Jurkat, Clone E6-1 (cell line): ENCODE measurements around the gene PADI6. TPM values are rescaled to one million over a fixed set of nuclear protein-coding genes. Genes with fewer than 3 reads are reported as not detected.
A peak's percentile ranks its signal among the peaks of the same experiment; 100 is the strongest.
"Not testable (repeated sequence)": the region's sequence is repeated elsewhere in the genome, so short reads cannot be mapped to it uniquely, and the experiment has no call there.

Source experiments
- DNase-seq: peaks from one replicate; pipeline ENCODE4 v3.0.0-alpha.2; 2011; ENCODE audit warnings: low read depth, low spot score
- H3K4me3 ChIP-seq: 2 replicates; pipeline ENCODE4 v1.5.1; 2011; ENCODE audit warnings: mild to moderate bottlenecking, low read length, control low read depth, moderate library complexity
- polyA plus RNA-seq: library from polyadenylated mRNA; unstranded; fragments of >200 nt; gene quantifications from one replicate; pipeline ENCODE4 v1.2.1, GENCODE V29; 2012; ENCODE audit warnings: missing spikeins; ENCODE audit not compliant: insufficient read length, insufficient read depth

The PADI6 gene
- polyA plus RNA-seq = not detected

DNA sequence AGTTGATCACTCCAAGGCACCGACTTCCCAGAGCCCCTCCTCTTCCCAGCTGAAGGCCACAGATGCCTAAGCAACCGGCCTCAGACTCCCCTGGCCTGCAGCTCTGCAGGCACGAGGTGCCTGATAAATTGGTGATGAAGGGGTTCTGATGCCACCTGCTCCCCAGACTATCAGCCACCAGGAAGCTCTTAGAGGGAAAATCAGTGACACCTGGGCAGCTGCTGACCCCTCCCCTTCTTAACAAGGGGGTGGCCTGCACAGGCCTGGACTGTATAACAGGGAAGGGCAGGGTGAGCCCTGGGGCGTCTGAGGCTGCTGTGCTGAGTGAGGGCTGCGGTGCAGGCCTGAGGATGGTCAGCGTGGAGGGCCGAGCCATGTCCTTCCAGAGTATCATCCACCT is at the start of gene PADI6:
Gene PADI6 (plus strand): TSS at position 301 of the 400 bp plus-strand sequence. CDS start 50 bp downstream, at position 351.
- DNase-seq = no peak
- no peak within 1 kb of the TSS for H3K4me3 ChIP-seq

- DNase-seq = no peak
- no peak overlapping the region for H3K4me3 ChIP-seq
Measured at GRCh38 chr1:17328855-17329254, 43.1 kb upstream of the PADI6 start.

DNA sequence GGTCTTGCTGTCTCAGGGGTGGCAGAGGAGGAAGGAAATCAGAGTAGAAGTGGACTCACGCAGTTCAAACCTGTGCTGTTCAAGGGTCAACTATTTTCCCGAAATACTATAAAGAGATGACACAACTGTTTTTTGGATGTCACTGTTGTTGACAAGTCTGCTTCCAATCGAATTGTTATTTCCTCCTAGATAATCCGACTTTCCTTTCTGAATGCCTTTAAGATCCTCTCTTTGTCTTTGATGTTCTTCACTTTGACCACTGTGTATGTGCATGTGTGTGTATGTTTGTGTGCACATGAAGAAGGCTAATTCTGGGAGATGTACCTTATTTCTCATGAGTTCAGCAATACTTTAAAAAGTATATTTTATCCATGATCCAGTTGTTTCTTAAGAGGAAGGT is 42.4 kb upstream of the PADI6 start:
- no peak overlapping the region for H3K4me3 ChIP-seq
- DNase-seq = no peak

DNA sequence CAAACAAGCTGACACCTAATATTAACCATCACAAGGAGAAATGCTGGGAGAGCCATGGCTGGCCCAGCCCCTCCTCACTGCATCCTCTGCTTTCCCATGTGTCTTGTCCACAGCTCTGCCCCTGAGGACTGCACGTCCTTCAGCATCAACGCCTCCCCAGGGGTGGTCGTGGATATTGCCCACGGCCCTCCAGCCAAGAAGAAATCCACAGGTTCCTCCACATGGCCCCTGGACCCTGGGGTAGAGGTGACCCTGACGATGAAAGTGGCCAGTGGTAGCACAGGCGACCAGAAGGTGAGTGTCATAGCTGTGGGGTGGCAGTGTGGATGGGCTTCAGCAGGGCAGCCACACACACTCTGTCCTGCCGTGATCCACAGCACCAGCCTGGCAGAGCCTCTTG is 41.1 kb upstream of the PADI6 start:
- no peak overlapping the region for H3K4me3 ChIP-seq
- no peak for DNase-seq

DNA sequence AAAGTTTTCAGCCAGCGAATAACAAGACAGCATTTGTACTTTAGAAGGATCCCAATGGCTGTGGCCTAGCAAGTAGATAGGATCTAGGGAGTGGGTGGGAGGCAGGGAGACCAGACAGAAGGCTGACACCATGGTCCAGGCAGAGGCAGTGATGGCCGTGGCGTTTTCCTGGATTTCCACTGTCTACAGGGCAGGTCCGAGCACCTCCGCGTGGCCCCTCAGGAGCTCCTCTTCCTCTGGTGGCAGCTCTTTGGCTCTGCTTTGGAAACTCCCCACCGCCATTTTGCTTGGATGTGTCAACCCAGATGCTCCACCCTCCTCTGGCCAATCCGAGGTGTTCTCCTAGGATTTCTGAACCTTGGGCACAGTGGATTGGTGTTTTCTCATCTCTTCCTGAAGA is 38.9 kb upstream of the PADI6 start:
- H3K4me3 ChIP-seq = no peak overlapping the region
- no peak for DNase-seq

- peak; percentile 23 for DNase-seq
- H3K4me3 ChIP-seq = no peak overlapping the region
Measured at GRCh38 chr1:17335821-17336710, 35.9 kb upstream of the PADI6 start.

DNA sequence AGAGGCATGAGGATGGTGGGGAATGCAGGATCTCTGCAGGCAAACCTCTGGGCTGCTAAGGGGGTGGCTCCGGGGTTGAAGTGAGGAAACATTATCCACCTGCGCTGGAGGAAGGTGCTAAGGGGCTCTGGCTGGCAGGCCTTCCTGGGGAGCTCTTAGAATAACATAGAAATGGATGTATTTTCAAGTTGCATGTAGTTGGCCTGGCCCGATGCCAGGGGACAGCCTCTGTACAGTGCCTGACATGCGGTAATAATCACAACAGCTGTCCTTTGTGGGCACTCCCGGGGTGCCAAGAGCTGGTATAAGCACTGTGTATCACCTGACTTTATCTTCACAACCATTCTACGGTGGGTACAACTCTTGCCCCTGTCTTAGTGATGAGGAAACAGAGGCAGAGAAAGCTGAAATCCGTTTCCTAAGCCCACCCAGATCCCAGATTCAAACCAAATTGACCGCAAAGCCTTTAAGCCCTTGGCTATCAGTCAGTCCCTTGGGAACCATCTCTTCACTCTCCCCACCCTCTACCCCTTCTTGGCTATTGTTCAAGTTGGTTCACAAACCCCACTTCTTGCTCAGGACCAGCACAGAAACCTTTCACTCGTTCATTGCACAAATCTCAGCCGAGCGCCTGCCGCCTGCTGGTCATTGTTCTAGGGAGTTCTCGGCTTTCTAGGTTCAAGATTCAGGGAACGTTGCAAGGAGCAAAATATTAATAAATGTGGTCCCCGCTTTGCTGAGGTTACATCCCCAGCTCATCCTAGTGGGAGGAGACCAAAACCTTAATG is 33.1 kb upstream of the PADI6 start:
- no peak for DNase-seq
- no peak overlapping the region for H3K4me3 ChIP-seq

GRCh38 chr1:17339521-17339920 is 32.5 kb upstream of the PADI6 start:
- DNase-seq = no peak
- no peak overlapping the region for H3K4me3 ChIP-seq

DNA sequence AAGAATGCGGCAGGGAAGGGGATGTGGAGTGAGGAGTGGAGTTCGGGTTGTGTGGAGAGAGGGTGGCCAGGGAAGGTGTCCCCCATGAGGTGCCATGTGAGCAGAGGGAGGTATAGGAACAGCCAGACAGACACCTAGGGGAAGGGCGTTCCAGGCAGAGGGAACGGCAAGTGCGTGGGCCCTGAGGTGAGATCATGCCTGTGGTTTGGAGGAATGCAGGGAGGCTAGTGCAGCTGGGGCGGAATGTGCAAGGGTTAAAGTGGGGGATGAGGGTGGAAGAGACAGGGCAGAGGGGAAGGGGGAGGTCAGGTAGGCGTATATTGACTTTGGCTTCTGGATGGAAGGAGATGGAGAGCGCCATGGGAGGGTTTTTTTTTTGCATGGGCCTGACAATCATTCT is 31.6 kb upstream of the PADI6 start:
- no peak overlapping the region for H3K4me3 ChIP-seq

DNA sequence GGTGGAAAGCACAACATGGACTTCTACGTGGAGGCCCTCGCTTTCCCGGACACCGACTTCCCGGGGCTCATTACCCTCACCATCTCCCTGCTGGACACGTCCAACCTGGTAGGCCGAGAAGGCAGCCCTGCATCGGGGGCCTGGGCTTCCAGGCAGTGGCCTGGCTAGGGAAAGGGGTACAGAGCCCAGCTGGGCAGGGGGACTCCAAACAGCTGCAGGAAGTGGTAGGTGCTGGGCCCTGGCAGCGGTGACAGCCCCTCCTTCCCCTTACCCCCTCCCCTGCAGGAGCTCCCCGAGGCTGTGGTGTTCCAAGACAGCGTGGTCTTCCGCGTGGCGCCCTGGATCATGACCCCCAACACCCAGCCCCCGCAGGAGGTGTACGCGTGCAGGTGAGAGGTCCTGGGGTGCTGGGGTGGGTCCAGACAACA is 30.0 kb upstream of the PADI6 start:
- no peak overlapping the region for H3K4me3 ChIP-seq
- DNase-seq = no peak

More for the DNA sequence above, 31.6 kb upstream of the PADI6 start:
- DNase-seq = no peak

- not testable (repeated sequence) for H3K4me3 ChIP-seq, DNase-seq
Measured at GRCh38 chr1:17345506-17345905, 26.5 kb upstream of the PADI6 start.

DNA sequence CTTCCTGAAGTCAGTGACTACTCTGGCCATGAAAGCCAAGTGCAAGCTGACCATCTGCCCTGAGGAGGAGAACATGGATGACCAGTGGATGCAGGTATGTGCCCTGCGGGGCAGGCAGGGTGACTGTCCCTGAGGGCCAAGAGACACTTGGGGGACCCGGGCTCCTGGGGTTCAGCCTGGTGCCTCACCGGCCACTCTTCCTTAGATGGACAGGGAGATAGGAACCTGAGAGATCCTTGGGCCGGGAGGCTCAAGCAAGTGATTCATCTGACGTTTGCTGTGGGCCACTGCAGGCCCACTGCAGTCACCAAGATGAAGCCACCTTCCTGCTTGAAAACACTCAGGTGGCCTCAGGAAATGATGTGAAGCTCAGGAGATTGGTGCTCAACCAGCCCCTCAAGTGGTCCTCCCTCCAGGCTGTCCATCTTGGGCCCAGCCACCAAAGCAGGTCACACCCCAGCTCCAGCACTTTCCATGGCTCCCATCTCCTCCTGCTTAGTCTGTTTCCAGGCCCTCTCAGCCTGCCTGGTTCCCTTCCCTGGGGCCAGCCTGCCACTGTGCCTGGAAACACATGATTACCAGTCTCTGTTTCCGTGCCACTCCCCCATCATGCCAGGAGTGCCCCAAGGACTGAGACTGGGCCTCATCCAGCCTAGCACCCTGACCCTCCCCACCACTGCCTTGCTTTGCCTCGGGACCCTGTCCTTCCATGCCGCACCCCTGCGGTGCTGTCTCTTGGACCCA is 25.8 kb upstream of the PADI6 start:
- no peak overlapping the region for H3K4me3 ChIP-seq
- no peak for DNase-seq

DNA sequence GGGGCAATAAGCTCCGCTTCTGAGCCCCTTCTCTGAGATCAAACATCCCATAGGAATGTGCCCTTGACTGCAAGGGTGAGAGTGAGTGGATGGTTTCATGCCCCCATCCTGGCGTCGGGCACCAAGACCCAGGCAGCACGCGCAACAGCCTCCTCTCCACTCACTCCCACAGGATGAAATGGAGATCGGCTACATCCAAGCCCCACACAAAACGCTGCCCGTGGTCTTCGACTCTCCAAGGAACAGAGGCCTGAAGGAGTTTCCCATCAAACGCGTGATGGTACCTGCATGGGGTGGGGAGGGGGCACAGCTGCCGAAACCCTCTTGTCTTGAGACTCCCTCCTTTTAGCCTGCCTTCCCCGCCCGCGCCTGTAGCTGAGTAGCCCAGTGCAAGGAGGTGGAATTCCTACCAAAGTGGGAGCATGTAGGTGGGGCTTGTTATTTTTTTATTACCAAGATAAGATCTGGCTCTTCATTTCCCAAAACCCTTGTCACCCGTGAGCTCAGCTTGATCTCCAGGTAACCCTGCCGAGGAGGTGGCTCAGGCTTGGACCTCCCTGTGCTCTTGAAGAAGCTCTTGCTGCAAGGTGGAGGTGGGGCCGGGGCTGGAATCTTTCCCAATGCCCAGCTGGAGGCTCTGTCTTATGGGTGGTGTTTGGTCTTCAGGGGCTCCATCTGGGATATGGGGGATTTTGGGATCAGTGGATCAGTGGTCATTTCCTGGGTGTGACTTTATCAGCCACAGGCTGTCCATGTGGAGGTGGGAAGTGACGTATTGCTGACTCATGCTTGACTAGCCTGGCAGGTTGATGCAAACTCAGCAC is 24.0 kb upstream of the PADI6 start:
- DNase-seq = no peak
- H3K4me3 ChIP-seq = no peak overlapping the region

DNA sequence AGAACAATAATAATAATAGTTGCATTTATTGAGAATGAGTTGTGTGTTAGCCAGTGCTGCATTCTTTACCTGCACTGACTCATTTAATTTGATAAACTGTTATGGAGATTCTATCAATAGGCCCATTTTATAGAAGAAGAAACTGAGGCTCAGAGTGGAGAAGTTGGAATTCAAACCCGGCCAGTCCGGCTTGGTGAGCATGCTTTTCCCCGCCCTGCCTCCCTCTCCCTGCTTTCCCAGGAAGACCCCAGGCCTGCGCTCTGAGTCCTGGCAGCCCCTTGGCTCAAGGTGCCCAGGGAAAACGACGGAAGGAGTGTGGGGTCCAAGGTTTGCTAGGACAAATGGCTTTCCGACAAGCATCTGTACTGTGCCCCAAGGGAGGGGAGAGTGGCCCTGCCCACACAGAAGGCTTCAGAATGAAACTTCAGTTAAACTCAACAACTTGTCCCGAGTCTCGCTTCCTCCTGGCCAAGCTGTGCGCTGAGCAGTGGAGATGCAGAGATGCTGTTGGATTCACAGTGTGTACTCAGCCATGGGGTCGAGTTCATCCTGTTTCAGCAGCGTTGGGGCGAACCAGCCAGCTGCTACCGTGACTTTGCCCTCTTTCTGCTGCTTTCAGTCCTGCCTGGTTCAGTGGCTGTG is 23.3 kb upstream of the PADI6 start:
- H3K4me3 ChIP-seq = no peak overlapping the region
- DNase-seq = no peak

- DNase-seq = no peak
- no peak overlapping the region for H3K4me3 ChIP-seq
Measured at GRCh38 chr1:17350083-17350482, 21.9 kb upstream of the PADI6 start.

GRCh38 chr1:17350928-17351446 is 21.0 kb upstream of the PADI6 start:
- no peak for DNase-seq
- H3K4me3 ChIP-seq = no peak overlapping the region

DNA sequence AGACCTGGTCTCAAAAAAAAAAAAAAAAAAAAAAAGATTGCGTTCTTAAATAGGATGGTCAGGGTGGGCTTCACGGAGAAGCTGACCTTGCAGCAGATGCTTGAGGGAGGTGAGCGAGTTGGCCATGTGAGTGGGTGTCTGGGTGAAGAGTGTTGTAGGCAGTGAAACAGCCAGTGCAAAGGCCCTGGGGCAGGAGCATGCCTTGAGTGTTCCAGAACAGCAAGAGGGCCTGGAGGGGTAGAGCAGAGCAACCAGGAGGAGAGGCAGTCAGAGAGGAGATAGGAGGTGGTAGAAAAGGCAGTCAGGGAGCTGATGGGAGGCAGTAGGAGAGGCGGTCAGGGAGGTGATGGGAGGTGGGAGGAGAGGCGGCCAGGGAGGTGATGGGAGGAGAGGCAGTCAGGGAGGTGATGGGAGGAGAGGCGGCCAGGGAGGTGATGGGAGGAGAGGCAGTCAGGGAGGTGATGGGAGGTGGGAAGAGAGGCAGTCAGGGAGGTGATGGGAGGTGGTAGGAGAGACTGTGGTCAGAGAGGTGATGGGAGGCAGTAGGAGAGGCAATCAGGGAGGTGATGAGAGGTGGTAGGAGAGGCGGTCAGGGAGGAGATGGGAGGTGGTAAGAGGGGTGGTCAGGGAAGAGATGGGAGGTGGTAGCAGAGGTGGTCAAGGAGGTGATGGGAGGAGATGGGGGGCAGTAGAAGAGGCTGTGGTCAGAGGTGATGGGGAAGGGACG is 20.2 kb upstream of the PADI6 start:
- DNase-seq = no peak
- H3K4me3 ChIP-seq = no peak overlapping the region
